ENCODE results near the gene PRR33. TPM values are rescaled to one million over a fixed set of nuclear protein-coding genes. Genes with fewer than 3 reads are reported as not detected.

The PRR33 gene
- total RNA-seq, 1 donor from 2014 or later, result not detected

DNA sequence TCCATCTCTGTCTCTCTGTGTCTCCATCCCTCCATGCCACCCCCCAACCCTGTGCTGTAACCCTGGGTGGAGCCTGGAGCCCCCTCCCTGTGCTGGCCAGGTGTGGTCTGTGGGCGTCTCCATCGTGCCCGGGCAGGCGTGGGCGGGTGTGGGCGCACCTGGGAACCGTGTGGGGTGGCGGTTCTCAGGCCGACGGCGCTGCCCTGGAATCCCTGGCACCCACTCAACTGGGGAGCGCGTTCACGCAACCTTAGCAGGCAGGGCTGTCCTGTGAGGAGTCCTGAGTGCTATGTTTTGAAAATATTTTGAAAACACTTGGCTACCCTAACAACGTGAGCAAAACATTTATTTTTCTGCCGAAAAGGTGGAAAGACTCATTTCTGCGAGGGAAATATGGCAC, 32.5 kb upstream of the PRR33 start:
- Mint-ChIP-seq H3K27ac (ENCODE audit: unreplicated experiment) (no peak overlapping the region), H3K27me3 (ENCODE audit: unreplicated experiment) (peaks cover 10% of the 10 kb centered on the region), H3K36me3 (ENCODE audit: low read depth, unreplicated experiment) (no peaks in the 10 kb centered on the region), H3K9me3 (ENCODE audit: unreplicated experiment) (no peaks in the 10 kb centered on the region), H3K4me3 (ENCODE audit: unreplicated experiment) (no peak overlapping the region), H3K4me1 (ENCODE audit: unreplicated experiment) (no peaks in the 10 kb centered on the region)
- no peak for DNase-seq (ENCODE audit: low spot score)
- TF ChIP-seq, protein P1, sequence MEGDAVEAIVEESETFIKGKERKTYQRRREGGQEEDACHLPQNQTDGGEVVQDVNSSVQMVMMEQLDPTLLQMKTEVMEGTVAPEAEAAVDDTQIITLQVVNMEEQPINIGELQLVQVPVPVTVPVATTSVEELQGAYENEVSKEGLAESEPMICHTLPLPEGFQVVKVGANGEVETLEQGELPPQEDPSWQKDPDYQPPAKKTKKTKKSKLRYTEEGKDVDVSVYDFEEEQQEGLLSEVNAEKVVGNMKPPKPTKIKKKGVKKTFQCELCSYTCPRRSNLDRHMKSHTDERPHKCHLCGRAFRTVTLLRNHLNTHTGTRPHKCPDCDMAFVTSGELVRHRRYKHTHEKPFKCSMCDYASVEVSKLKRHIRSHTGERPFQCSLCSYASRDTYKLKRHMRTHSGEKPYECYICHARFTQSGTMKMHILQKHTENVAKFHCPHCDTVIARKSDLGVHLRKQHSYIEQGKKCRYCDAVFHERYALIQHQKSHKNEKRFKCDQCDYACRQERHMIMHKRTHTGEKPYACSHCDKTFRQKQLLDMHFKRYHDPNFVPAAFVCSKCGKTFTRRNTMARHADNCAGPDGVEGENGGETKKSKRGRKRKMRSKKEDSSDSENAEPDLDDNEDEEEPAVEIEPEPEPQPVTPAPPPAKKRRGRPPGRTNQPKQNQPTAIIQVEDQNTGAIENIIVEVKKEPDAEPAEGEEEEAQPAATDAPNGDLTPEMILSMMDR (IDR thresholded peaks at IDR 0.05; ENCODE audit: unreplicated experiment), result no peak

DNA sequence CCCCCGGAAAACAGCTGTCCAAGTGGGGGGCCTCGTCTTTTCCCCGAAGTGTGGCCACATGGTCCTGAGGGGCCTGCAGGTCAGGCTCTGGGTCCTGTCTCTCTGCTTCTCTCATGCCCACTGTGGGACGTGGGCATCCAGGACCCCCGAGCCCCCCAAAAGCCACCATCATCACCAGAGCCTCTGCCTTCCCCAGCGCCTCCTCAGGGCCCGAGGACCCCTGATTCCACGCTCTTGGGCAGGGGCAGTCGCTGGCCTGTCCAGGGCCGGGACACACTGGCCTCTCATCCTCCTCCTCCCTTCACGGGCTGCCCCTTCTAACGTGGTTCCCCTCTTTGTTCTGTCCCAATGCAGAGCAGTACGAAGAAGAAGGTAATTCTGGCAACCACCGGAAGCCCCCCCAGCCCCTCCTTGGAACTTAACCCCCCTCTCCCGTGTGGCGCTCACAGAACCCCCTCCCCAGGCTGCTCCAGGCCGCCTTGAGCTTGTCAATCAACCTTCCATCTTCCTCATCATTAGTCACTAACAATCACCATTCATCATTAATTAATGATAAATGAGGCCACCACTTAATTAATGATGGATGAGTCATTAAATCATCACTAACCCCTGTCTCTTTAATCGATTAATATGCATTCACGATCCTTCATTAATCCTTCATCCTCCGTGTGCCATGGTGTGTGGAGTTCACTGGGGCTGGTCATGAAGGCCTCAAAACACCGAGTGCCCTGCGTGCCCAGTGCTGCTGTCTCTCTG, 31.7 kb upstream of the PRR33 start:
- H3K27ac Mint-ChIP-seq (ENCODE audit: unreplicated experiment), result no peak overlapping the region
- peaks cover 10% of the 10 kb centered on the region for H3K27me3 Mint-ChIP-seq (ENCODE audit: unreplicated experiment)
- no peak for DNase-seq (ENCODE audit: low spot score)
- no peaks in the 10 kb centered on the region for H3K36me3 Mint-ChIP-seq (ENCODE audit: low read depth, unreplicated experiment)
- no peaks in the 10 kb centered on the region for H3K9me3 Mint-ChIP-seq (ENCODE audit: unreplicated experiment)
- H3K4me3 Mint-ChIP-seq (ENCODE audit: unreplicated experiment), result no peak overlapping the region
- no peaks in the 10 kb centered on the region for H3K4me1 Mint-ChIP-seq (ENCODE audit: unreplicated experiment)
- TF ChIP-seq, protein P1 (IDR thresholded peaks at IDR 0.05; ENCODE audit: unreplicated experiment), result no peak

DNA sequence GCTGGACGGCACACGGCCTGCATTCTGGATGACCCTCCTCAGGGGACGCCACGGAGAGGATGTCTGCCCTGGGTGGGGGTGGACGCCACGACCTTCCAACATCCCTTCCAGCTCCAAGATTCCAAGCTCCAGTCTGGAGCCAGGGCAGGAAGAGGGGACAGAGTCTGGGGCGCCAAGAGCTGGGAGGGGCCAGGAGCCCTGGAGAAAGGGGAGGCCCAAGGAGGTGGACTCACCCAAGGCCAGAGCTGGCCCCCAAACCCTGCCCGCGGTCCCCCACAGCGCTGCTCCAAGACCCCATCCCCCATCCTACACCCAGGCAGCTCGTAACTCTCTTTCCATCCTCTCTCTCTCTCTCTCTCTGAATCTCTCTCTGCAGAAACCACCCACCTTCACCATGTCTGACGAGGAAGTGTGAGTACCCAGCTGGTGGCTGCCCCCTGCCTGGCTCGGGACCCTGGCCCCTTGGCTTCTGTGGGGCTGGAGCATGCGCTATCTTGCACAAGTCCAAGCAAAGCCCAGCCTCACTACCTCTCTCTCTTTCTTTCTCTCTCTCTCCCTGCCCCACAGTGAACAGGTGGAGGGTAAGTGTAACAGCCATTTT, 30.9 kb upstream of the PRR33 start:
- TF ChIP-seq, protein P1 (IDR thresholded peaks at IDR 0.05; ENCODE audit: unreplicated experiment), result no peak
- no peaks in the 10 kb centered on the region for H3K36me3 Mint-ChIP-seq (ENCODE audit: low read depth, unreplicated experiment)
- no peaks in the 10 kb centered on the region for H3K4me1 Mint-ChIP-seq (ENCODE audit: unreplicated experiment)
- no peak overlapping the region for H3K4me3 Mint-ChIP-seq (ENCODE audit: unreplicated experiment)
- DNase-seq (ENCODE audit: low spot score), result no peak
- H3K27ac Mint-ChIP-seq (ENCODE audit: unreplicated experiment), result no peak overlapping the region
- no peaks in the 10 kb centered on the region for H3K9me3 Mint-ChIP-seq (ENCODE audit: unreplicated experiment)
- peaks cover 10% of the 10 kb centered on the region for H3K27me3 Mint-ChIP-seq (ENCODE audit: unreplicated experiment)

DNA sequence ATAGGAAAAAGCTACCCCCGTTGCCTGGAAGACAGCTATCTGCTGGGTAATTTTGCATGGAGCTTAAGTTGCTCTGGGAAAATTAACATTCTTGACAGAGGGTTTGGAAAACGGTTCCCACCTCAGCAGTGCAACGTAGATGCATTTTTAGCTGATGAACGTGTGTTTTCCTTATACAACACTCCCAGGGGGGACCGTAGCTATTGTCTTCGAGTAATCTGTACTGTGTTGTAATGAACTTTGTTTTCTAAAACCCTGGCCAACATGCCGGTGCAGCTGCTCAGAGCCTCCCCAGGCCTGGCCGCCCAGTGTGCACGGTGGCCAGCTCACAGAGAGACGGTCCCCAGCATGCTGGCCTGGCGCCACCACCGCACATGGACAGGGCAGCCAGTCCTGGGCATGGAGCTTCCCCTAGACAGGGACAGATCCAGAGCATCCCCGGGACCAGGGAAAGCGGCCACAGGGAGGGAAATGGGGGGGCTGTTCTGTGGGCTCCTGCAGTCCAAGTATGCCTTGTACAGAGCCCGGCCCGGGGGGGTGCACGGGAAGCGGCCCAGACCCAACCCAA, 30.0 kb upstream of the PRR33 start:
- Mint-ChIP-seq H3K27me3 (ENCODE audit: unreplicated experiment) (peaks cover 10% of the 10 kb centered on the region), H3K4me1 (ENCODE audit: unreplicated experiment) (no peaks in the 10 kb centered on the region), H3K27ac (ENCODE audit: unreplicated experiment) (no peak overlapping the region), H3K9me3 (ENCODE audit: unreplicated experiment) (no peaks in the 10 kb centered on the region), H3K36me3 (ENCODE audit: low read depth, unreplicated experiment) (no peaks in the 10 kb centered on the region), H3K4me3 (ENCODE audit: unreplicated experiment) (no peak overlapping the region)
- no peak for DNase-seq (ENCODE audit: low spot score)
- TF ChIP-seq, protein P1 (IDR thresholded peaks at IDR 0.05; ENCODE audit: unreplicated experiment), result no peak

Data from endothelial cell (in vitro differentiated cells).